Suppressor macrophage treated with lipopolysaccharide for 4 hours (primary cell): ENCODE measurements around the gene NALCN.

ENCODE experiments used
- DNase-seq: peaks from one replicate; pipeline ENCODE4 v3.0.0-alpha.2; 2020

Gene NALCN

GRCh38 chr13:101010100-101010499, 406.2 kb downstream of the NALCN start:
- DNase-seq: no peak

DNA sequence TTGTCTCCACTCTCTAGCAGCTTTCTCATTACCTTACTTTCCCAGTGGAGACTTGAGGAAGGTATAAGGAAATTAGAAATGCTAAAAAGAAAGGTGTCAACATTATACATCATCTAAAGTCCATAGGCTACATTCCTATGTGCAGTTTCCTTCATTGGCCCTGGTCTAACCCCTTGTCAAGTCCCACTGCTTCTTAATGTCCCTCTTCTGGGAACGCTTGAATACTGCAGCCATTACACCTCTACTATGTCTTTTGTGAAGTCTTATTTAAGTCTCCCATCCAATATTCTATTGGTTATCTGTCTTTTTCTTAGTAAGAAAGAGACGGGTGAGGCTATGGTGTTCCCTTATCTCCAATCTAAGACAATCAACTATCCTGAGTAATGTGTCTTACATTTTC, 409.1 kb downstream of the NALCN start:
- DNase-seq: no peak
